NCI-H2196 (cell line): ENCODE data around the gene GLTPD2.
A peak's percentile ranks its signal among the peaks of the same experiment; 100 is the strongest.

ENCODE experiments used
- DNase-seq: peaks from one replicate; lab custom pipeline; 2025; ENCODE audit not compliant: unreplicated experiment; lab: John Stamatoyannopoulos, UW

GLTPD2 gene

DNA sequence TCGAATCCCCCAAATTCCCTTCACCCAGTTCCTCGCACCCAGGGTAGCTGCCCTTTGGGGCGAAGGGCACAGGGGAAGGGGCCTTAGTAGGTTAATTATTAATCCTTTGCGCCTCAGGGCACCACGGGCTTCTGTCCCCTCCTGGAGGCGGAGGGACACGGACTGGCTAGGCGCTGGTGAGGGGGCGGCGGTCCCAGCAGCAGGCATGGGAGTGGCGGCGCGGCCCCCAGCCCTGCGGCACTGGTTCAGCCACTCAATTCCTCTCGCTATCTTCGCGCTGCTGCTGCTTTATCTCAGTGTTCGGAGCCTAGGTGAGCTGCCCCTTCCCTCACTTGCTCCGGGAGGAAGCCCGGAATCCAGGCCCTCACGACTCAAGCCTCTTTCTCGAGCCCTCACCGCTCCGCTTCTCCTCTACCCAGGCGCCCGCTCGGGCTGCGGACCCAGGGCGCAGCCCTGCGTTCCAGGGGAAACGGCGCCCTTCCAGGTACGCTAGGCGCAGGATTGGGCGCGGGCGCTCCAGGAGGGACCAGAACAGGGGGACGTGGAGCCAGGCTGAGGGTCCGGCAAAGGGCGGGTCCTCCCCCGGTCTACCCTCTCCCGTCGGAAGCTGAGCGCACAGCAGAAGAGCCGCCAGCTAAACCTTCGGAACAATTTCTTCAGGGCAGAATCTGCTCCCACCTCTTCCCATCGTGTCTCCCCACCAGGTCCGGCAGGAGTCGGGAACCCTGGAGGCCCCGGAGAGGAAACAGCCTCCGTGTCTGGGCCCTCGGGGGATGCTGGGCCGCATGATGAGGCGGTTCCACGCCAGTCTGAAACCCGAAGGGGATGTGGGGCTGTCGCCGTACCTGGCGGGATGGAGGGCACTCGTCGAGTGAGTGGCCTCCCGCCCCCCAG lies at the start of gene GLTPD2:
GLTPD2 (plus strand) TSS at position 158 of the 894 bp plus-strand sequence; CDS start at position 206, 48 bp downstream.
- DNase-seq: no peak

DNA sequence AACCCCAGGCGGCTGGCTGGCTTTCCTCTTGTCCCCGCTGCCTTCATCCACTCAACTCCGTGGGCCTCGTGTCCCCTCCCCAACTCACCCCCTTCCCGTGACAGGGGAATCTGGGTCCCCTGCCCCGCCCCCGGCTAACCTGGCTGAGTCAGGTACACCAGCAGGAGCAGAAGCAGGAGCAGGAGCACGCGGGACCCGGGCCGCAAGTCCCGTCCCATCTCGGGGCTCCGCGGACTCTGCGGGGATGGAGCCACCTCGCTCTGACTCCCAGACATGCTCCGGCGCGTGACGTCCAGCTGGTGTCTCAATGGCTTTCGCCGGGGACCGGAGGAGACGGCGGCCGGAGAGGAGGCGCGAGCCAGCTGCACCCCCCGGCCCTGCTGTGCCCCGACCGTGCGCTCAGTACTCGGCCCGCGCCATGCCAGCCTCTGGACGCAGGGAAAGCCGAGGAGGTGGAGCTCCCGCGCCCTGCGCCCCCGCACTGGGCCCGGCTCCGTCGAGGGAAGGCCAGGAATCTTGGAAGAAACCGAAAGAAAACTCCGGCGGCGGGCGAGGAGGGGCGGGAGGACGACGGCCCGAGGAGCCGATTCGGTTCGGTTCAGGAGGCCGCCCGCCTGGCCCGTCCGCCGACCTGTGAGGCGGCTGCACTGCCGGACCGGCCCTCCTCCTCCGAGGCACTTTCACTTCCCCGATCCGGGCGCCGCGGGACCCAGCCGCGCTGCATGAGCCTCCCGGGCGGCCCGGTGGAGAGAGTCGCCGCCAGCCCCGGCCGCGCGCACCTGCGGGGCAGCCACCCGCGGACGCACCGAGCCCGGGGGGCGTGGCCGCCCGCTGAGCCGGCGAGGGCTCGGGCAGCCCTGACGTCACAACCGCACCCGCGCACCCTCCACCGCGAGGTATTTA lies 49.4 kb upstream of the GLTPD2 start, which contains the start of the genes CXCL16 and ZMYND15:
CXCL16 (minus strand) TSS at position 807 of the 903 bp plus-strand sequence; CDS start at position 218, 589 bp downstream.
ZMYND15 (plus strand) TSS at position 712 of the 903 bp plus-strand sequence. CDS start 716 bp downstream, outside the sequence.
- DNase-seq: peak; percentile 19

DNA sequence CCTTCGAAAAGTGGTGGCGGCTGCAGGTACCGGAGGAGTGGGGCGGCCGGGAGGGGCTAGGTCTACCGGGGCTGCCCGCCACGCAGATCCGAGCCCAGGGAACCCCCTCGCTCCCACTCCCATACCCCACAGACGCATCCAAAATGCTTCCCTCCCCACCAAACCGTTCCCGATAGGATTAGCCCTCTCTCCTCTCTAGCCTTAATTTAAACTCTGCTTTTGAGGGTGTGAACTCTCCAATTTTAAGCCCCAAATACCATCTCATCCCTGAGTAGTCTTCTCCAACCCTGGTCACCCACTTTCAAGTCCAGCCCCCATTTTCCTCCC lies 48.8 kb upstream of the GLTPD2 start:
- no peak for DNase-seq

DNA sequence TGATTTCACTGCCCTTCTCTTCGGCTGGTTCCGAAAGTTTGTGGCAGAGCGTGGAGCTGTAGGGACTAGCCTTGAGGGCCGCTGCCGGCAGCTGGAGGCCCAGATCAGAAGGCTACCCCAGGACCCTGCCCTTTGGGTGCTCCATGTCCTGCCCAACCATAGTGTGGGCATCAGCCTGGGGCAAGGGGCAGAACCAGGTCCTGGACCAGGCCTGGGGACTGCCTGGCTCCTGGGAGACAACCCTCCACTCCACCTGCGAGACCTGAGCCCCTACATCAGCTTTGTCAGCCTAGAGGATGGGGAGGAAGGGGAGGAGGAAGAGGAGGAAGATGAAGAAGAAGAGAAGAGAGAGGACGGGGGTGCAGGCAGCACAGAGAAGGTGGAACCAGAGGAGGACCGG lies 48.2 kb upstream of the GLTPD2 start:
- no peak for DNase-seq

DNA sequence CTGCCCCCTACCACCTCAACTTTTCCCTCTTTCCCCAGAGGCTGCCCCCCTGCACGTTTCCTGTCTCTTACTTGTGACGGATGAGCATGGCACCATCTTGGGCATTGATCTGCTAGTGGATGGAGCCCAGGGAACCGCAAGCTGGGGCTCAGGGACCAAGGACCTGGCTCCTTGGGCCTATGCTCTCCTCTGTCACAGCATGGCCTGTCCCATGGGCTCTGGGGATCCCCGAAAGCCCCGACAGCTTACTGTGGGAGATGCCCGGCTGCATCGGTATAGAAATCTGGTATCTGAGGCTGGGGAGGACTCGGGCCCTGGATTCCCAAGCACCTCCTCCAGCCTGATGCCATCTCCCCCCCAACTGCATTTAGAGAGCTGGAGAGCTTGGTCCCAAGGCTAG lies 47.2 kb upstream of the GLTPD2 start:
- no peak for DNase-seq

DNA sequence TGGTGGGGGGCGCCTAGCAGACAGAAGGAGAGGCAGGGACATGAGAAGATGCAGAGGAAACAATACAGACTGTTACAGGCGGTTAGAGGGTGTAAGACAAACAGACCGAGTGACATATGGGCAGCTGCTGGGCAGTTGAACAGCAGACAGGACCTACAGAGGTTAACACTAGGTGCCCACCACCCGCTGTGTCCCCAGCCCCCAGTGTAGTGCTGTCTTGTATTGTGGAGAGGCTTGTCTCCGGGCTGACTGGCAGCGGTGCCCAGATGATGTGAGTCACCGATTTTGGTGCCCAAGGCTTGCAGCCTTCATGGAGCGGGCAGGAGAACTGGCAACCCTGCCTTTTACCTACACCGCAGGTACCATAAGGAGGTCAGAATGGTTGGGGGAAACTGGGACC lies 46.6 kb upstream of the GLTPD2 start:
- no peak for DNase-seq

DNA sequence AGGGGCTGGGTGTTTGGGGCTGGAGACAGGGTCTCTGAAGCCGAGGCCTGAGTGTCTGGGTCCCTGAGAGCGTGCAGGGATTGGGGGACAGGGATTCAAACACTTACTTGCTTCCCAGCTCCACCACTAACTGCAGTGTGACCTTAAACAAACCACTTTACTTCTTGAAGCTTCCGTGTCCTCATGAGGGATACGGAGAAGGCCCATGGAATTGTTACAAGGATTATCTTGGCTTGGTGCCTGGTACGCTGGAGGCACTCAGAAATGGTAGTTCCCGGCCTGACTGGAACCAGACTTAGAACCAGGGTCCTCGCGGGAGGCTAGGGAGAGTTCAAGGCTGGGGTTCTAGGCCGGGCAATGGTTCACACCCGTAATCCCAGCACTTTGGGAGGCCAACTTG lies 46.1 kb upstream of the GLTPD2 start:
- DNase-seq: no peak

DNA sequence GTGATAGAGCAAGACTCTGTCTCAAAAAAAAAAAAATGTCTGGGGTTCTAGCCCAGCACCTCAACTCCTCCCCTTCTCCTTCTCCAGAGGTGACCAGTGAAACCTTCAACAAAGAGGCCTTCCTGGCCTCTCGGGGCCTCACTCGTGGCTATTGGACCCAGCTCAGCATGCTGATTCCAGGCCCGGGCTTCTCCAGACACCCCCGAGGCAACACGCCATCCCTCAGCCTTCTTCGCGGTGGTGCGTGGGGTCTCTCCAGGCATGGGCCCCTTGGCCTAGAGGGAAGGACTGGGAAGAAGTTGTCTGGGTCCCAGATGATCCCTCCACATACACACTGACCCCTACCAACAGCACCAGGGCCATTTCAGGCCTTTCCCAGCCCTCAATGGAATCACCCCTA lies 45.5 kb upstream of the GLTPD2 start:
- no peak for DNase-seq

DNA sequence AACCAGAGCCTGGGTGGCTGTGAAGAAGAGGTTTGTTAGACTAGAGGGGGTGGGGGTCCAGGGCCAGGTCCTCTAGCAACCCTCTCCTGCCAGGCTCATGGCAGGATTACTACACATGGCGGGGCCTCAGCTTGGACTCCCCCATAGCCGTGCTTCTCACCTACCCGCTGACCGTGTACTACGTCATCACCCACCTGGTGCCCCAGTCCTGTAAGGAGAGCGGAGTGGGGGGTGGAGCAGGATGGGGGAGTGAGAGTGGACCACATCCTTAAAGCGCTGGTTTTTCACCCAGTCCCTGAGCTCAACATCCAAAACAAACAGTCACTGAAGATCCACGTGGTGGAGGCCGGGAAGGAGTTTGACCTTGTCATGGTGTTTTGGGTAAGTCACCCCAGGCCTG lies 44.9 kb upstream of the GLTPD2 start:
- no peak for DNase-seq

DNA sequence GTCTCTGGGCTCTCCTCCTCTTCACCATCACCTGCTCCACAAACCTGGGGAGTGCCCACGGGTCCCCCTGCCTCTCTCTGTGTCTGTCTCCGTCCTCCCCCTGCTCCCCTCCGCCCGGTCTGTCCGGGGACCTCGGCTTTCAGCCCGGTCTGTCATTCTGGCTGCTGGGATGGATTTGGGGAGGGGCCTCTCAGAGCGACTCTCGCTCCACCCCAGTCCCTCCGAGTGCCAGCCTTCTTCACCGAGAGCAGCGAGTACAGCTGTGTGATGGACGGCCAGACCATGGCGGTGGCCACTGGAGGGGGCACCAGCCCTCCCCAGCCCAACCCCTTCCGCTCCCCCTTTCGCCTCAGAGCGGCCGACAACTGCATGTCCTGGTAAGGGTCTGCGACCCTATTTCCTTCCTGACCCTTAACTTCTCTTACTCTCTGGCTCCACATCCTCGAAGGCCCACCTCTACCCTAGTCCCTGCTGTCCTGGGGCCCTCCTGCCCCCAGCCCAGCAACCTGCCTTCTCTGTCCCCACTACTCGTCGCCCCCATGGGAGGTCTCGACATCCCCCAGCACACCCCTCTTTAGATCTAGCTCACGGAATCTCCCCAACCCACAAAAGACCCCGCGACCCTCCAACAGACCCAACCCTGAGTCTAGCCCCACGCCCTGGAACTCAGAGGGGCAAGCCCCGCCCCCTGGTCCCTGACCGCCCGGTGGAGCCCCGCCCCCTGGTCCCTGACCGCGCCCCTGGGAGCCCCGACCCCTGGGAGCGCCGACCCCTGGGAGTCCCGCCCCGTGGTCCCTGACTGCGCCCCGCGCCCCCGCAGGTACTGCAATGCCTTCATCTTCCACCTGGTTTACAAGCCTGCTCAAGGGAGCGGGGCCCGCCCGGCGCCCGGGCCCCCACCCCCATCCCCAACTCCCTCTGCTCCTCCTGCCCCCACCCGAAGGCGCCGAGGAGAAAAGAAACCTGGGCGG lies 43.5 kb upstream of the GLTPD2 start:
- DNase-seq: no peak

DNA sequence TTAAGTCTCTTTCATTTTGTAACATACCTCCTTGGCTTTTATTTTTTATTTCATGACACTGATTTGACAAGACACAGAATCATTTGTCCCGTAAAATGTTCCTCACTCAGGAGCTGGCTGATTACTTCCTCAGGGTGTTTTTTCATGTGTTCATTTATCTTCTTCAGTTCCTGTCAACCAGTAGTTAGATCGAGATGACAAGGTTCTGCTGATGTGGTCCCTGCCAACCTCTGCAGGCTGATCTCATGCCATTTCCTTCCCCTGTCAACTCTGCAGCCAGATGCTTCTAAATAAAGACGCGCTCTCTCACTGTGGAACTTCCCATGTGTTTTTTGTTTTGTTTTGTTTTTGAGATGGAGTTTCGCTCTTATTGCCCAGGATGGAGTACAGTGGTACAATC lies 40.9 kb upstream of the GLTPD2 start:
- no peak for DNase-seq

DNA sequence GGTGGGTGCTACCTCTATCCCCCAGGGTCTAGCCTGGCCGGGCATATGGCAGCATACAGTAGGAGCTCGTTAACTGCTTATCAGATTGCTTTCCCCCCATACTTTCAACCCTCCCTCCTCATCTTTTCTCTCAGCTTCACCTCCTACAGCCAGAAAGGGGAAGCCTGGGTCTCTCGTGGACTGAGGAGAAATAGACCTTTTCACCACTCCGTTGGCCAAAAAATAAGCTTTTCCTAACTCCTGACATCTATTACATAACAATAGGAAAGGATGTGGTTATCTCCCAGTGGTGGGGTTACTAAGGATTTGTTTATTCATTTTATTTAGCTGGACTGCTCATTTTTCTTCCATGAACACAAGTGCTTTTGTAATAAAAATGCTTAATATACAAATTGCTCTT lies 40.1 kb upstream of the GLTPD2 start:
- no peak for DNase-seq

DNA sequence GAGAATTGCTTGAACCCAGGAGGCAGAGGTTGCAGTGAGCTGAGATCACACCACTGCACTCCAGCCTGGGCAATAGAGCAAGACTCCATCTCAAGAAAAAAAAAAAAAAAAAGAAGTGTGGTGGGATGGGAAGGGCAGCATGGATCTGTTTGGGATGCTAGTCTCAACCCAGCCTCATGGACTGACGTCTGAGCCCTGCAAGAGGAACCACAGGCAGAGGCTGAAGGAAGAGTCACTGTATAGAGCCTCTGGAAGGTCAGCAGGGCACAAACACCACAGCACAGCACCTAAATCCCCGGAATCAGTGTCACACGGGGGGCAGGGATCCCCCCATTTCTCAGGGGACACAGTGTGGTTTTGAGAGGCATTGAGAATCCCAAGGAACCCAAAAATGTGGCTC lies 38.2 kb upstream of the GLTPD2 start:
- DNase-seq: no peak

DNA sequence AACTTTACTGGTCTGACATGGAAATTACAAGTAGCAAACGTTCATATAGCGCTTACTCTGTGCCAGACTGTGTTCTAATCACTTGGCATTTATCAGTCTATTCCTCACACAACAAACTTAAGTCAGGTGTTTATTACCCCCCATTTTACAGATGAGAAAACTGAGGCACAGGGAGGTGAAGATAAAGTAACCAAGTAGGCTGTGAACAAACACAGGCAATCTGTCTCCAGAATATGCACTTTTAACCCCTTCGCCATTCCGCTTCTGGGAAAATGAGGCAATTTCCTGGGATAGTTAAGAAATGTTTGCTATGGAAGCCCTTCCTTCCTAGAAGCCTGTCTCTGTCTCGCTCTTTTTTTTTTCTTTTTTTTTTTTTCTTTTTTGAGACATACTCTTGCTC lies 36.8 kb upstream of the GLTPD2 start:
- no peak for DNase-seq

DNA sequence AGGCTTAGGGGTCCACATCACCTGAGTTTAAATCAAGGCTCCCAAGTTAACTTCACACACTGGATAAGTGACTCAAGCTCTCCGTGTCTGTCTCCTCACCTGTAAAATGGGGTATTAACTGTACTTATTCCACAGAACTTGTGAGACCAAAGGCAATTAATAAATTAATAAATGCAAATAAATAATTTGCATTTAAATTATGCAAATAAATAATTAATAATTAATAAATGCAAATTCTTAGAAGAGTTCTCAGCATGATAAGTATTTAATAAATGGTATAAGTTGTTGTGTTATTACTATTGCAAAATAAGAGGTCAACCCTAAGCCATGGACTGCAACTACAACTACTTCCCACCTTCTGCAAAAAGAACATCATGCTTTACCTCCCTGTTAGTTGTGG lies 35.4 kb upstream of the GLTPD2 start:
- DNase-seq: no peak

DNA sequence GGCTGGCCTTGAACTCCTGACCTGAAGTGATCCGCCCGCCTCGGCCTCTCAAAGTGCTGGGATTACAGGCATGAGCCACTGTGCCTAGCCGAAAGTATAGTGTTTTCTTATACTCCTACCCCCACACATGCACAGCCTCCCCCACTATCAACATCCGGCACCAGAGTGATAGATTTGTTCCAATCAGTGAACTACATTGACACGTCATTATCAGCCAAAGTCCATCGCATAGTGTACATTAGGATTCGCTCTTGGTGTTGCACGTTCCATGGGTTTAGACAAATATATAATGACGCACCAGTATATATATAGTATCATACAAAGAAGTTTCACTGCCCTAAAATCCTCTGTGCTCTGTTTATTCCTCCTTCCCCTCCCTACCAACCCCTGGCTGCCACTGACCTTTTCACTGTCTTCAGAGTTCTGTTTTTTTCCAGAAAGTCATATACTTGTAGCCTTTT lies 29.0 kb upstream of the GLTPD2 start:
- DNase-seq: no peak

DNA sequence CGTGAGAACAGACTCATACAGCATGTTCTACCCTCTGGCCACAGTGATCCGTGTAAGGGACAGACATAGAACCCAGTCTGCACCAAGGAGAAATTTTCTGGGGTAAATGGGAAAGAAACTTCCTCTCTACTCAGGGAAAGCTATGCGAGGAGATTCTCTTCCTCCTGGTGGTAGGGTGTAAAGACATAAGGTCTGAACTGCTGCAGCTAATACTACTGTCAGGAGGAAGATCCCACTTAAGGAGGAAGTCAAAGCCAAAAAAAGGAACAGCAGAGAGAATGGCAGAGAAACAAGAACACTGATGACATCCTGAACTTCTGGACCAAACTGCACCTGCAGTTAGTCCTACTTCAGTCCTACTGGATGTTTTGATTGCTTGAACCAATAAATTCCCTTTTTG lies 24.2 kb upstream of the GLTPD2 start:
- no peak for DNase-seq

DNA sequence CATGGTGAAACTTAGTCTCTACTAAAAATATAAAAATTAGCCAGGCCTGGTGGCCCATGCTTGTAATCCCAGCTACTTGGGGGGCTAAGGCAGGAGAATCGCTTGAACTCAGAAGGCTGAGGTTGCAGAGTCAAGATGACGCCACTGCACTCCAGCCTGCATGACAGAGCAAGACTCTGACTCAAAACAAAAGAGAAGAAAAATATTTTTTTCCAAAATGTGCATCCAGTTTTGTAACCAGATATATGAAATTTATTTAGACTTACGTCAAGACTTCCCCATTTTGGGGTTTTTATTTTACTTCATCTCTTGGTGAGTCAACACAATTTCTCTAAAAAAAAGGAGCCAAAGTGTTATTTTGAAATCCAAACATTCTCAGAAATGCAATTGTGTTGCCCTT lies 22.6 kb upstream of the GLTPD2 start:
- DNase-seq: no peak

DNA sequence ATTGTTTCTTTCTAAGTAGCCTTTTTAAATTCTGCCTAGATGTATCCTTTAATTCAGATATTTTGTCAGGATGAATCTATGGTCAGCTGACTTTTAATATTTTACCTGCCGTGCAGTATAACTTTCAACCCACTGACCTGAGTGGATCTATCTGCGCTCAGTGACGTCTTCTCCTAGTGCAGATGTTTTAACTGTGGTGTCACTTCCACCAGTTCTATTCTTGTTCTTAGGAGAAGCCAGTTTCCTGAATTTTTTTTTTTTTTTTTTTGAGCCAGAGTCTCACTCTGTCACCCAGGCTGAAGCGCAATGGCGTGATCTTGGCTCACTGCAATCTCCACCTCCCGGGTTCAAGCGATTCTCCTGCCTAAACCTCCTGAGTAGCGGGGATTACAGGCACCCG lies 22.0 kb upstream of the GLTPD2 start:
- no peak for DNase-seq

DNA sequence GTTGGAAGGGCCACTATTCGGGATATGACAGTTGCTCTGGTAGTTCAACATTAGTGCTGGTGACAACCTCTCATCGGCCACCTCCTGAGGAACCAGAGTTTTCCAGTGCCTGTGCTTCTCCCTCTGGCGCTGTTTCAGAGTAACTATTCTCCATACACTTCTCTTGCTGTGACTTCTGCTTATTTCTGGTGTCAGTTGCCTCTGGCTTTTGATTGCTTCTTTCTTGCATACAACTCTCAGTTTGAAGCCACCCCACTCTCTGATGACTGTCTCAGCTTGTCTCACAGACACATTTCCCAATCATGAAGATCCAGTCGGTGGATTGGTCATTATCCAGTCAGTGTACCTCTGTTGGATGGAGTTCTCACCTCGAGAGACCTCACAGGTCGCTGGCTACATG lies 20.5 kb upstream of the GLTPD2 start:
- DNase-seq: no peak

DNA sequence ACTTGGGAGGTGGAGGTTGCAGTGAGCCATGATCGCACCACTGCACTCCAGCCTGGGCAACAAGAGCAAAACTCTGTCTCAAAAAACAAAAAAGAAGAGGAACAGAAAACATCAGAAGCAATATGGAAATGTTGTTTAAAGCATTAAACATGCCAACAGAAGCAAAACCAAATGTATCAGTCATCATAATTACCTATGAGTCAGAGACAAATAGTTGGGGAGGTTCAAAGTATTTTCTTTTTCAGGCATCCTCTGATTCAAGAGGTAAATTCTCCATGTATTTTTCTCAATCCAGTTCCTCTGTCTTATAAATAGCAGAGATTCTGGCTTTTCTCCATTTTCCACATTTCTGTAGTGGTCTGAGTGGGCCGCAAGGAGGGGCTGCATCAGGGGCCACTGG lies 19.1 kb upstream of the GLTPD2 start:
- no peak for DNase-seq
